Epithelial cell of proximal tubule (primary cell): ENCODE results near the gene ZNF181. TPM values are rescaled to one million over a fixed set of nuclear protein-coding genes. Genes with fewer than 3 reads are reported as not detected.

Experiments used
- DNase-seq: peaks from one replicate; pipeline ENCODE4 v3.0.0-alpha.2; 2011; ENCODE audit warnings: low read depth
- H3K4me3 ChIP-seq: 2 replicates; pipeline ENCODE4 v1.5.1; 2011; ENCODE audit warnings: low read depth, mild to moderate bottlenecking, low read length
- total RNA-seq: library from RNA; depleted of rRNA; stranded (reverse); fragments of >200 nt; gene quantifications from 2 replicates; pipeline ENCODE4 v1.2.3, GENCODE V29; 2015
- TF ChIP-seq, protein P1 (sequence below): conservative IDR thresholded peaks from 2 replicates; pipeline ENCODE4 v1.5.1; 2012; ENCODE audit warnings: low read depth, mild to moderate bottlenecking, low read length

Gene ZNF181
- total RNA-seq, 1 donor from 2014 or later = 5.1 TPM

DNA sequence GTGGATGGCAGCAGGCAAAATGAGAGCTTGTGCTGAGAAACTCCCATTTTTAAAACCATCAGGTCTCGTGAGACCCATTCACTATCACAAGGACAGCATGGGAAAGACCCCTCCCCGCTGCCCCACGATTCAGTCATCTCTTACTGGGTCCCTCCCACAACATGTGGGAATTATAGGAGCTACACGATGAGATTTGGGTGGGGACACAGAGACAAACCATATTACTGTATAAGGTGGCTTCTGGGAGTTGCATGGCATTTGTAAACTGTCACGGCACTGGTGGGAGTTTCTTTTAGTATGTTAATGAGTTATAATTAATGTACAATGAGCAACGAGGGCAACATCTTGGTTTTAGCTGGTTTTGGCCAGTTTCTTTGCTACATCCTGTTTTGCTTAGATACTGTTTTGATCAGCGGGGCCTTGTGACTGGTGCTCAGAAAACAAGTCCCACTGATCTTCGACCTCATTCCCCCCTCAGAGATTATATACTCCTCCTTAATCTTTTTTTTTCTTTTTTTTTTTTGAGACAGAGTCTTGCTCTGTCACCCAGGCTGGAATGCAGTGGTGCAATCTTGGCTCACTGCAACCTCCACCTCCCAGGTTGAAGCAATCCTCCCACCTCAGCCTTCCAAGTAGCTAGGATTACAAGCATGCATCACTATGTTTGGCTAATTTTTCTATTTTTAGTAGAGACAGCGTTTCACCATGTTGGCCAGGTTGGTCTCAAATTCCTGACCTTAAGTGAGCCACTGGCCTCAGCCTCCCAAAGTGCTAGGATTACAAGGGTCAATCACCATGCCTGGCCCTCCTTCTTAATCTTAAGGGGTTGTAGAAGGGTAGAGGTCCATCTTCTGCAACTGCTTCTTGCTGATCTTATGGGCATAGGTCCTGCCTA, 60.3 kb downstream of the ZNF181 start:
- no peak for DNase-seq
- TF ChIP-seq, protein P1, sequence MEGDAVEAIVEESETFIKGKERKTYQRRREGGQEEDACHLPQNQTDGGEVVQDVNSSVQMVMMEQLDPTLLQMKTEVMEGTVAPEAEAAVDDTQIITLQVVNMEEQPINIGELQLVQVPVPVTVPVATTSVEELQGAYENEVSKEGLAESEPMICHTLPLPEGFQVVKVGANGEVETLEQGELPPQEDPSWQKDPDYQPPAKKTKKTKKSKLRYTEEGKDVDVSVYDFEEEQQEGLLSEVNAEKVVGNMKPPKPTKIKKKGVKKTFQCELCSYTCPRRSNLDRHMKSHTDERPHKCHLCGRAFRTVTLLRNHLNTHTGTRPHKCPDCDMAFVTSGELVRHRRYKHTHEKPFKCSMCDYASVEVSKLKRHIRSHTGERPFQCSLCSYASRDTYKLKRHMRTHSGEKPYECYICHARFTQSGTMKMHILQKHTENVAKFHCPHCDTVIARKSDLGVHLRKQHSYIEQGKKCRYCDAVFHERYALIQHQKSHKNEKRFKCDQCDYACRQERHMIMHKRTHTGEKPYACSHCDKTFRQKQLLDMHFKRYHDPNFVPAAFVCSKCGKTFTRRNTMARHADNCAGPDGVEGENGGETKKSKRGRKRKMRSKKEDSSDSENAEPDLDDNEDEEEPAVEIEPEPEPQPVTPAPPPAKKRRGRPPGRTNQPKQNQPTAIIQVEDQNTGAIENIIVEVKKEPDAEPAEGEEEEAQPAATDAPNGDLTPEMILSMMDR = no peak
- no peak overlapping the region for H3K4me3 ChIP-seq

Other genes with a start within 250 kb of the ZNF181 start
- not detected in 2 replicates for gene SCGB2B2, start 57.1 kb upstream of the ZNF181 start, total RNA-seq
- gene ZNF302, start 56.6 kb upstream of the ZNF181 start, total RNA-seq = 5.9 and 10.5 TPM in 2 replicates
- 4.0 and 5.7 TPM in 2 replicates for gene ZNF599, start 39.0 kb downstream of the ZNF181 start, total RNA-seq
- 0.87 and 1.2 TPM in 2 replicates for gene ZNF30, start 192.7 kb downstream of the ZNF181 start, total RNA-seq
- 3.3 and 4.1 TPM in 2 replicates for gene ZNF792, start 230.0 kb downstream of the ZNF181 start, total RNA-seq